GM23338 (cell line): ENCODE measurements around the gene NPEPL1. TPM values are rescaled to one million over a fixed set of nuclear protein-coding genes. Genes with fewer than 3 reads are reported as not detected.

Experiments used
- ATAC-seq: fragments of 200-7000 bp; cut with Tn5 transposase; 3 replicates; pipeline ENCODE4 v1.9.1; 2020
- DNase-seq: peaks from one replicate; pipeline ENCODE4 v3.0.0-alpha.2; 2015; ENCODE audit warnings: low spot score
- H2AFZ ChIP-seq: fragments of 200-600 bp; sonication (generic); 2 replicates; pipeline ENCODE4 v1.8.0; 2016; ENCODE audit warnings: antibody characterized with exemption, mild to moderate bottlenecking, moderate library complexity
- H3F3A ChIP-seq: fragments of 200-600 bp; sonication (generic); replicated peaks from 2 replicates; pipeline ENCODE4 v1.8.0; 2017; ENCODE audit warnings: antibody characterized with exemption, mixed run types, low read depth
- H3K27ac ChIP-seq: fragments of 200-600 bp; sonication (generic); 2 replicates; pipeline ENCODE4 v1.6.1; 2016; ENCODE audit warnings: low read depth
- H3K27me3 ChIP-seq: fragments of 200-600 bp; sonication (generic); 2 replicates; pipeline ENCODE4 v1.8.0; 2016; ENCODE audit warnings: mild to moderate bottlenecking, mixed run types, moderate library complexity; ENCODE audit not compliant: insufficient read depth
- H3K36me3 ChIP-seq: fragments of 200-600 bp; sonication (generic); 2 replicates; pipeline ENCODE4 v1.8.0; 2016; ENCODE audit warnings: mild to moderate bottlenecking; ENCODE audit not compliant: insufficient read depth
- H3K4me1 ChIP-seq: fragments of 200-600 bp; sonication (generic); 2 replicates; pipeline ENCODE4 v1.8.0; 2016; ENCODE audit warnings: mild to moderate bottlenecking, moderate library complexity; ENCODE audit not compliant: insufficient read depth
- H3K4me2 ChIP-seq: fragments of 200-600 bp; sonication (generic); 2 replicates; pipeline ENCODE4 v1.7.1; 2017; ENCODE audit warnings: mixed run types
- H3K4me3 ChIP-seq: fragments of 200-600 bp; sonication (generic); 2 replicates; pipeline ENCODE4 v1.6.1; 2016; ENCODE audit warnings: mixed run types
- H3K79me2 ChIP-seq: fragments of 200-600 bp; sonication (generic); replicated peaks from 2 replicates; pipeline ENCODE4 v1.8.0; 2017; ENCODE audit warnings: mild to moderate bottlenecking; ENCODE audit not compliant: insufficient read depth
- H3K9me2 ChIP-seq: fragments of 200-600 bp; sonication (generic); 2 replicates; pipeline ENCODE4 v1.8.0; 2017; ENCODE audit not compliant: insufficient read depth
- H4K20me1 ChIP-seq: fragments of 200-600 bp; sonication (generic); replicated peaks from 2 replicates; pipeline ENCODE4 v1.8.0; 2017; ENCODE audit warnings: mild to moderate bottlenecking; ENCODE audit not compliant: insufficient read depth
- H3K27ac Mint-ChIP-seq: 2 replicates; pipeline ENCODE4 v1.8.0; 2020; ENCODE audit warnings: inconsistent platforms, mild to moderate bottlenecking, moderate library complexity, mixed read lengths
- H3K27me3 Mint-ChIP-seq: 3 replicates; pipeline ENCODE4 v1.8.0; 2022; ENCODE audit warnings: low read depth, mild to moderate bottlenecking, moderate library complexity, mixed read lengths, inconsistent platforms; ENCODE audit not compliant: insufficient read depth, poor library complexity
- H3K36me3 Mint-ChIP-seq: 3 replicates; pipeline ENCODE4 v1.8.0; 2021; ENCODE audit warnings: low read depth, mild to moderate bottlenecking, inconsistent platforms, moderate library complexity, mixed read lengths
- H3K4me1 Mint-ChIP-seq: 3 replicates; pipeline ENCODE4 v1.8.0; 2020; ENCODE audit warnings: mild to moderate bottlenecking, inconsistent platforms, mixed read lengths
- H3K4me3 Mint-ChIP-seq: 3 replicates; pipeline ENCODE4 v1.8.0; 2021; ENCODE audit warnings: moderate library complexity, mild to moderate bottlenecking, inconsistent platforms, mixed read lengths
- H3K9me3 Mint-ChIP-seq: 3 replicates; pipeline ENCODE4 v1.8.0; 2020; ENCODE audit warnings: moderate library complexity, mild to moderate bottlenecking, inconsistent platforms, mixed read lengths
- CREB1 ChIP-seq: fragments of 250-450 bp; sonication (Bioruptor Pico); IDR thresholded peaks from 2 replicates; pipeline ENCODE4 v1.5.0; 2020; ENCODE audit warnings: low read depth, mild to moderate bottlenecking, moderate library complexity
- EZH2phosphoT487 ChIP-seq: fragments of 200-600 bp; sonication (generic); IDR thresholded peaks from one replicate; pipeline ENCODE4 v1.8.1; 2018; ENCODE audit warnings: antibody characterized with exemption; ENCODE audit not compliant: unreplicated experiment
- JUNB ChIP-seq: IDR thresholded peaks from one replicate; pipeline ENCODE4 v1.6.1; 2016; ENCODE audit warnings: antibody characterized with exemption; ENCODE audit not compliant: unreplicated experiment
- NANOG ChIP-seq: IDR thresholded peaks from 2 replicates; pipeline ENCODE4 v1.6.1; 2016; ENCODE audit warnings: antibody characterized with exemption, borderline replicate concordance
- ZNF114 ChIP-seq: fragments of 250-450 bp; sonication (Bioruptor Pico); IDR thresholded peaks from 2 replicates; pipeline ENCODE4 v1.5.0; 2020; ENCODE audit warnings: mild to moderate bottlenecking, moderate library complexity
- ZNF331 ChIP-seq: fragments of 250-450 bp; sonication (Bioruptor Pico); IDR thresholded peaks from 2 replicates; pipeline ENCODE4 v1.5.0; 2020; ENCODE audit warnings: low read depth, mild to moderate bottlenecking, moderate library complexity
- polyA plus RNA-seq: library from polyadenylated mRNA; unstranded; fragments of >200 nt; fragmentation: Nextera tagmentation; extraction: Ambion mirVana; gene quantifications from 2 replicates; pipeline ENCODE4 v1.2.1, GENCODE V29; 2016
- total RNA-seq: library from RNA; depleted of rRNA; stranded (reverse); fragments of >200 nt; shearing (Covaris generic); gene quantifications from 2 replicates; pipeline ENCODE4 v1.2.3, GENCODE V29; 2014
- TF ChIP-seq, protein P1 (sequence below): IDR thresholded peaks from 2 replicates; pipeline ENCODE4 v1.6.1; 2016; ENCODE audit warnings: antibody characterized with exemption
- TF ChIP-seq, protein P2 (sequence below): IDR thresholded peaks from one replicate; pipeline ENCODE4 v1.6.1; 2018; ENCODE audit warnings: antibody characterized with exemption; ENCODE audit not compliant: unreplicated experiment
- TF ChIP-seq, protein P3 (sequence below), 2 experiments: fragments of 200-600 bp in 1 of 2; sonication (generic) in 1 of 2; conservative IDR thresholded peaks; 2 replicates each; pipeline versions ENCODE4 v1.5.1 to v1.6.1; 2016 to 2017; ENCODE audit warnings: antibody characterized with exemption in 2 of 2, low read depth in 2 of 2, mild to moderate bottlenecking in 2 of 2, moderate library complexity in 1 of 2

NPEPL1 gene
- total and polyA plus RNA-seq, 2 experiments from 2014 or later = 23.5 to 30.0 TPM

DNA sequence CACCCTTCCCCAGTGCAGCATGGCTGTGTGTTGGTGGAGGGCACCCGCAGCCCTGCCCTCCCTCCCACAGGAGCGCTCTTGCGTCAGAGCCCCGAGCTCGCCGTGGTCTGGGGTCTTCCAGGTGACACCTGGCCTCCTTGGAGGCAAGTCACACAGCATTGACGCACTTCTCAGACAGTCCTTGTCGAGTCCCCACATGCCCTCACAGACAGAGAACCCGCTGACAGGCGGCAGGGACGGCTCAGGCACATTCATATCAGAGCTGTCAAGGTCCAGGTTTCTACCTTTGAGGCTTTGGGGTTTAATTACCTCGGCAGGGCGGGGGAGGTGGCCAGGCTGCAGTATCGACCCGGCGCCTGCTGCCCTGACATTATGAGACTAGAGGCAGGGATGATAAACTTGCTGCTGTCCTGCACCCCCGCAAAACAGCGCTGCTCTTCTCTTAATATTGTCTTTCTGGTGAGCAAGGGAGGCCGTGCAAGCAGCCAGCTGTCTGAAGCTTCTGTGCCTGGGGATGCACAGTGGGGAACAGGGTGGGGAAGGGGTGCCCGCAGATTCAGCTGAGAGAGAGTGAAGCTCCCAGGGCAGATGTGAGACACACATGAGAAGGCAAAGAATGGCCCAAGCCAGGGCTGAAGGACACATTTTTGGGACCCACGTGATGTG lies 4.7 kb downstream of the NPEPL1 start:
- ATAC-seq = no peak
- no peaks in the 10 kb centered on the region for H3K9me3 Mint-ChIP-seq
- H3K4me1 Mint-ChIP-seq = peaks cover 25% of the 10 kb centered on the region; the same call in 2 of the 3 replicates
- H3K4me3 Mint-ChIP-seq = no peak overlapping the region
- Histone ChIP-seq H3K36me3 (no peaks in the 10 kb centered on the region; the same call in 1 of the 2 replicates), H3K4me3 (no peak overlapping the region), H3K4me1 (peaks cover 6% of the 10 kb centered on the region), H3K27ac (no peak overlapping the region), H2AFZ (no peak overlapping the region), H4K20me1 (no peaks in the 10 kb centered on the region), H3K4me2 (no peak overlapping the region), H3K9me2 (no peaks in the 10 kb centered on the region), H3F3A (peaks cover 15% of the 10 kb centered on the region; the same call in 1 of the 2 replicates), H3K27me3 (no peaks in the 10 kb centered on the region), H3K79me2 (no peaks in the 10 kb centered on the region)
- H3K27ac Mint-ChIP-seq = peak overlapping the region; percentile 68; the same call in 1 of the 2 replicates
- H3K27me3 Mint-ChIP-seq = peaks cover 4% of the 10 kb centered on the region
- no peak for TF ChIP-seq ZNF114
- no peak for TF ChIP-seq CREB1 (CRISPR knock-in tag)
- TF ChIP-seq, protein P1, sequence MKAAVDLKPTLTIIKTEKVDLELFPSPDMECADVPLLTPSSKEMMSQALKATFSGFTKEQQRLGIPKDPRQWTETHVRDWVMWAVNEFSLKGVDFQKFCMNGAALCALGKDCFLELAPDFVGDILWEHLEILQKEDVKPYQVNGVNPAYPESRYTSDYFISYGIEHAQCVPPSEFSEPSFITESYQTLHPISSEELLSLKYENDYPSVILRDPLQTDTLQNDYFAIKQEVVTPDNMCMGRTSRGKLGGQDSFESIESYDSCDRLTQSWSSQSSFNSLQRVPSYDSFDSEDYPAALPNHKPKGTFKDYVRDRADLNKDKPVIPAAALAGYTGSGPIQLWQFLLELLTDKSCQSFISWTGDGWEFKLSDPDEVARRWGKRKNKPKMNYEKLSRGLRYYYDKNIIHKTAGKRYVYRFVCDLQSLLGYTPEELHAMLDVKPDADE = no peak
- no peak for TF ChIP-seq EZH2phosphoT487
- TF ChIP-seq, protein P2, sequence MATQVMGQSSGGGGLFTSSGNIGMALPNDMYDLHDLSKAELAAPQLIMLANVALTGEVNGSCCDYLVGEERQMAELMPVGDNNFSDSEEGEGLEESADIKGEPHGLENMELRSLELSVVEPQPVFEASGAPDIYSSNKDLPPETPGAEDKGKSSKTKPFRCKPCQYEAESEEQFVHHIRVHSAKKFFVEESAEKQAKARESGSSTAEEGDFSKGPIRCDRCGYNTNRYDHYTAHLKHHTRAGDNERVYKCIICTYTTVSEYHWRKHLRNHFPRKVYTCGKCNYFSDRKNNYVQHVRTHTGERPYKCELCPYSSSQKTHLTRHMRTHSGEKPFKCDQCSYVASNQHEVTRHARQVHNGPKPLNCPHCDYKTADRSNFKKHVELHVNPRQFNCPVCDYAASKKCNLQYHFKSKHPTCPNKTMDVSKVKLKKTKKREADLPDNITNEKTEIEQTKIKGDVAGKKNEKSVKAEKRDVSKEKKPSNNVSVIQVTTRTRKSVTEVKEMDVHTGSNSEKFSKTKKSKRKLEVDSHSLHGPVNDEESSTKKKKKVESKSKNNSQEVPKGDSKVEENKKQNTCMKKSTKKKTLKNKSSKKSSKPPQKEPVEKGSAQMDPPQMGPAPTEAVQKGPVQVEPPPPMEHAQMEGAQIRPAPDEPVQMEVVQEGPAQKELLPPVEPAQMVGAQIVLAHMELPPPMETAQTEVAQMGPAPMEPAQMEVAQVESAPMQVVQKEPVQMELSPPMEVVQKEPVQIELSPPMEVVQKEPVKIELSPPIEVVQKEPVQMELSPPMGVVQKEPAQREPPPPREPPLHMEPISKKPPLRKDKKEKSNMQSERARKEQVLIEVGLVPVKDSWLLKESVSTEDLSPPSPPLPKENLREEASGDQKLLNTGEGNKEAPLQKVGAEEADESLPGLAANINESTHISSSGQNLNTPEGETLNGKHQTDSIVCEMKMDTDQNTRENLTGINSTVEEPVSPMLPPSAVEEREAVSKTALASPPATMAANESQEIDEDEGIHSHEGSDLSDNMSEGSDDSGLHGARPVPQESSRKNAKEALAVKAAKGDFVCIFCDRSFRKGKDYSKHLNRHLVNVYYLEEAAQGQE = no peak
- no peak for TF ChIP-seq NANOG
- TF ChIP-seq, protein P3, sequence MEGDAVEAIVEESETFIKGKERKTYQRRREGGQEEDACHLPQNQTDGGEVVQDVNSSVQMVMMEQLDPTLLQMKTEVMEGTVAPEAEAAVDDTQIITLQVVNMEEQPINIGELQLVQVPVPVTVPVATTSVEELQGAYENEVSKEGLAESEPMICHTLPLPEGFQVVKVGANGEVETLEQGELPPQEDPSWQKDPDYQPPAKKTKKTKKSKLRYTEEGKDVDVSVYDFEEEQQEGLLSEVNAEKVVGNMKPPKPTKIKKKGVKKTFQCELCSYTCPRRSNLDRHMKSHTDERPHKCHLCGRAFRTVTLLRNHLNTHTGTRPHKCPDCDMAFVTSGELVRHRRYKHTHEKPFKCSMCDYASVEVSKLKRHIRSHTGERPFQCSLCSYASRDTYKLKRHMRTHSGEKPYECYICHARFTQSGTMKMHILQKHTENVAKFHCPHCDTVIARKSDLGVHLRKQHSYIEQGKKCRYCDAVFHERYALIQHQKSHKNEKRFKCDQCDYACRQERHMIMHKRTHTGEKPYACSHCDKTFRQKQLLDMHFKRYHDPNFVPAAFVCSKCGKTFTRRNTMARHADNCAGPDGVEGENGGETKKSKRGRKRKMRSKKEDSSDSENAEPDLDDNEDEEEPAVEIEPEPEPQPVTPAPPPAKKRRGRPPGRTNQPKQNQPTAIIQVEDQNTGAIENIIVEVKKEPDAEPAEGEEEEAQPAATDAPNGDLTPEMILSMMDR (conservative IDR thresholded peaks at IDR 0.05; ENCODE audit: low read depth in 2 of 2) = no peak
- TF ChIP-seq JUNB = no peak
- TF ChIP-seq ZNF331 (CRISPR knock-in tag) = no peak
- DNase-seq = no peak
- H3K36me3 Mint-ChIP-seq = peaks cover 29% of the 10 kb centered on the region
